HepG2 (cell line): ENCODE data around the gene GFRA3. TPM values are rescaled to one million over a fixed set of nuclear protein-coding genes. Genes with fewer than 3 reads are reported as not detected.

ENCODE experiments used
- ARHGAP35 ChIP-seq: sonication (generic); formaldehyde crosslinking; IDR thresholded peaks from 2 replicates; pipeline ENCODE4 v1.9.0; 2022; ENCODE audit warnings: mild to moderate bottlenecking, inconsistent platforms, moderate library complexity, missing genetic modification reagents, borderline replicate concordance
- CAMTA2 ChIP-seq: sonication (generic); formaldehyde crosslinking; IDR thresholded peaks from 2 replicates; pipeline ENCODE4 v1.4.0; 2020; ENCODE audit warnings: mild to moderate bottlenecking, missing genetic modification reagents, borderline replicate concordance
- FOSL1 ChIP-seq: sonication (generic); formaldehyde crosslinking; IDR thresholded peaks from 2 replicates; pipeline ENCODE4 v1.9.0; 2021; ENCODE audit warnings: missing genetic modification reagents, borderline replicate concordance
- HDAC2 ChIP-seq: sonication (generic); formaldehyde crosslinking; IDR thresholded peaks from 2 replicates; pipeline ENCODE4 v1.4.0; 2020; ENCODE audit warnings: missing genetic modification reagents
- HIVEP1 ChIP-seq: sonication (generic); formaldehyde crosslinking; IDR thresholded peaks from 2 replicates; pipeline ENCODE4 v1.4.0; 2020; ENCODE audit warnings: mild to moderate bottlenecking, missing genetic modification reagents
- HNRNPUL1 ChIP-seq: fragments of 200-400 bp; formaldehyde crosslinking; IDR thresholded peaks from 2 replicates; pipeline ENCODE4 v1.6.1; 2017; ENCODE audit warnings: low read depth, mild to moderate bottlenecking, low read length, moderate library complexity
- JUND ChIP-seq: sonication (generic); formaldehyde crosslinking; IDR thresholded peaks from 2 replicates; pipeline ENCODE4 v1.8.0; 2022; ENCODE audit warnings: mild to moderate bottlenecking, missing genetic modification reagents
- KDM3A ChIP-seq: IDR thresholded peaks from 2 replicates; pipeline ENCODE4 v1.6.1; 2018; ENCODE audit warnings: low read depth, missing compliant biosample characterization
- MAFG ChIP-seq: sonication (generic); formaldehyde crosslinking; IDR thresholded peaks from 2 replicates; pipeline ENCODE4 v1.5.1; 2020; ENCODE audit warnings: mild to moderate bottlenecking, missing genetic modification reagents
- MED13 ChIP-seq: sonication (generic); formaldehyde crosslinking; IDR thresholded peaks from 2 replicates; pipeline ENCODE4 v1.5.0; 2020; ENCODE audit warnings: missing genetic modification reagents
- MYNN ChIP-seq: sonication (generic); formaldehyde crosslinking; IDR thresholded peaks from 2 replicates; pipeline ENCODE4 v1.4.0; 2020; ENCODE audit warnings: mild to moderate bottlenecking, low read depth, missing genetic modification reagents
- NR2C2 ChIP-seq: sonication (generic); formaldehyde crosslinking; IDR thresholded peaks from 2 replicates; pipeline ENCODE4 v1.4.0; 2020; ENCODE audit warnings: missing genetic modification reagents, mild to moderate bottlenecking, moderate library complexity, borderline replicate concordance
- PHF20 ChIP-seq: sonication (generic); formaldehyde crosslinking; IDR thresholded peaks from 2 replicates; pipeline ENCODE4 v1.5.0; 2020; ENCODE audit warnings: mild to moderate bottlenecking, missing genetic modification reagents
- PRPF4 ChIP-seq: fragments of 200-400 bp; formaldehyde crosslinking; IDR thresholded peaks from 2 replicates; pipeline ENCODE4 v1.6.1; 2016; ENCODE audit warnings: low read length, low read depth; ENCODE audit not compliant: poor library complexity, severe bottlenecking
- RFXANK ChIP-seq: IDR thresholded peaks from 2 replicates; pipeline ENCODE4 v1.6.1; 2016
- TBP ChIP-seq: sonication (generic); formaldehyde crosslinking; IDR thresholded peaks from 2 replicates; pipeline ENCODE4 v1.5.0; 2020; ENCODE audit warnings: missing genetic modification reagents
- U2AF1 ChIP-seq: fragments of 200-400 bp; formaldehyde crosslinking; optimal IDR thresholded peaks from 2 replicates; pipeline ENCODE3; 2017; ENCODE audit warnings: mild to moderate bottlenecking, low read depth, low read length
- YY1 ChIP-seq: IDR thresholded peaks from 2 replicates; pipeline ENCODE4 v1.6.1; 2011; ENCODE audit warnings: low read length, low read depth, moderate library complexity, mild to moderate bottlenecking; ENCODE audit not compliant: insufficient read depth, insufficient replicate concordance
- ZFP36L2 ChIP-seq: sonication (generic); formaldehyde crosslinking; IDR thresholded peaks from 2 replicates; pipeline ENCODE4 v1.4.0; 2020; ENCODE audit warnings: missing genetic modification reagents
- ZNF10 ChIP-seq: sonication (generic); formaldehyde crosslinking; IDR thresholded peaks from 2 replicates; pipeline ENCODE4 v1.4.0; 2020; ENCODE audit warnings: mild to moderate bottlenecking, low read depth, missing genetic modification reagents, borderline replicate concordance
- ZNF225 ChIP-seq: sonication (generic); formaldehyde crosslinking; IDR thresholded peaks from 2 replicates; pipeline ENCODE4 v1.4.0; 2020; ENCODE audit warnings: mild to moderate bottlenecking, missing genetic modification reagents
- ZNF235 ChIP-seq: sonication (generic); formaldehyde crosslinking; IDR thresholded peaks from 2 replicates; pipeline ENCODE4 v1.8.1; 2023; ENCODE audit warnings: mild to moderate bottlenecking, missing genetic modification reagents, borderline replicate concordance
- ZNF264 ChIP-seq: sonication (generic); formaldehyde crosslinking; IDR thresholded peaks from 2 replicates; pipeline ENCODE4 v1.4.0; 2020; ENCODE audit warnings: missing genetic modification reagents
- ZNF556 ChIP-seq: sonication (generic); formaldehyde crosslinking; IDR thresholded peaks from 2 replicates; pipeline ENCODE4 v1.4.0; 2020; ENCODE audit warnings: mild to moderate bottlenecking, missing genetic modification reagents, borderline replicate concordance
- ZNF577 ChIP-seq: sonication (generic); formaldehyde crosslinking; IDR thresholded peaks from 2 replicates; pipeline ENCODE4 v1.4.0; 2020; ENCODE audit warnings: mild to moderate bottlenecking, low read depth, missing genetic modification reagents, borderline replicate concordance
- ZNF605 ChIP-seq: sonication (generic); formaldehyde crosslinking; IDR thresholded peaks from 2 replicates; pipeline ENCODE4 v1.8.0; 2022; ENCODE audit warnings: mild to moderate bottlenecking, missing genetic modification reagents
- ZNF619 ChIP-seq: sonication (generic); formaldehyde crosslinking; IDR thresholded peaks from 2 replicates; pipeline ENCODE4 v1.4.0; 2020; ENCODE audit warnings: mild to moderate bottlenecking, missing genetic modification reagents
- ZNF629 ChIP-seq: sonication (generic); formaldehyde crosslinking; conservative IDR thresholded peaks from 2 replicates; pipeline ENCODE4 v1.5.0; 2020; ENCODE audit warnings: missing genetic modification reagents
- ZNF749 ChIP-seq: sonication (generic); formaldehyde crosslinking; IDR thresholded peaks from 2 replicates; pipeline ENCODE4 v1.8.0; 2022; ENCODE audit warnings: mild to moderate bottlenecking, missing genetic modification reagents, moderate library complexity, borderline replicate concordance
- ZNF883 ChIP-seq: sonication (generic); formaldehyde crosslinking; IDR thresholded peaks from 2 replicates; pipeline ENCODE4 v1.5.1; 2020; ENCODE audit warnings: mild to moderate bottlenecking, missing genetic modification reagents; ENCODE audit errors: not compliant biosample characterization
- polyA plus RNA-seq, 8 experiments: library from polyadenylated mRNA; depleted of rRNA in 3 of 8; stranded (reverse) in 7 of 8; unstranded in 1 of 8; fragments of >200 nt; fragmentation: Illumina TruSeq in 4 of 8; extraction: Trizol in 4 of 8; gene quantifications; 2 replicates each; pipeline versions ENCODE4 v1.2.1 to v1.2.3, GENCODE V29; 2011 to 2016; ENCODE audit warnings: low read depth in 4 of 8, missing spikeins in 1 of 8, mixed read lengths in 1 of 8; ENCODE audit not compliant: insufficient read depth in 1 of 8
- total RNA-seq, 5 experiments: library from RNA; depleted of rRNA; stranded (reverse); fragments of >200 nt; fragmentation: Illumina TruSeq; extraction: Trizol; gene quantifications; 2 replicates each; pipeline ENCODE4 v1.2.3, GENCODE V29; 2016; ENCODE audit warnings: low read depth in 1 of 5
- TF ChIP-seq, protein P1 (sequence below): sonication (generic); formaldehyde crosslinking; IDR thresholded peaks from 2 replicates; pipeline ENCODE4 v1.4.0; 2020; ENCODE audit warnings: missing genetic modification reagents, low read depth, mild to moderate bottlenecking, borderline replicate concordance

GFRA3 gene
- total and polyA plus RNA-seq, 2 of the 13 experiments (the other 11 are each of a cell fraction or from before 2014, with no cell fraction given), result 0.27 to 0.30 TPM

DNA sequence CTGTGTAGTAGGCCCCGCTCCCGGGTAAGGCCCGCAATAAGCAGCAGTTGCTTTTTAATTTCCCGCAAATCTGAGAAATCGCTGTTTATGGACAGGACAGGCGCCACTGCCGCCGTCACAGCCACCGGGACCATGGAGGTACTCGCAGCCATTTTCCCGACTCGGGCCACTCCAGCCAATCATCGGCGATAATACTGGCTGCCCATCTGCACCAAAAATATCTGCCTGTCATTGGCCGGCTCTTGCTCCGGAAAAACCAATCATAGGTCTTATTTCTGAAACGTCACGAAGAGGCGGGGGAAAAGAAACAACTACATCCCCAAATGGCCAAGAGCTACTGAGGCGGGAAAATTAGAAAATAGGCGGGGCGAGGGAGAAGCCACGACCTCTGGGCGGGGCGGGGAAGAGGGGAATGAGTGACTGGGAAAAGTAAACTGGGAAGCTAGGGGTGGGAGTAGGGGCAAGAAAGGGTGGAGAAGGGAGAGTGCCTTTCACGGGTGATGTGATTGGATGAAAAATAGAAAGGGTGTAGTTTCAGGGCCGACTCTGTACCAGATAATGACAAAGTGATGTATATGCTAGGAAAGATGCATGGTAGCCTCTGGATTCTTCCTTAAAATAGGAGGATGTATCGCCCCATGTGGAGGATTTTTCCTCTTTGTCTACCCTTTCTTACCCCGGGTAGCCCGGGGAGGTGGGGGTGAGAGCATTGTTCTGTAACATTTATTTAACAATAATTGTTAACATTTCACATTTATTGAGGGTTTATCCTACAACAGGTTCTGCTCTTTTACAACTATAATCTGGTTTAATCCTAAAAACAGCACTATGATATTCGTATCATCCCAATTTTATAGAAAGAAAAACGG lies 61.0 kb downstream of the GFRA3 start, which contains the start of gene CDC23 (continued):
- TF ChIP-seq JUND (no peak), ZNF619 (CRISPR knock-in tag) (0 out of 2 replicates have a peak, but pooled peaks have one; percentile 47), ZNF264 (CRISPR knock-in tag) (peak; percentile 43; the same call in 1 of the 2 replicates), ZNF577 (CRISPR knock-in tag) (no peak), PRPF4 (no peak), HIVEP1 (CRISPR knock-in tag) (peak; percentile 56; the same call in 1 of the 2 replicates), ZNF749 (no peak), ARHGAP35 (no peak), FOSL1 (CRISPR knock-in tag) (no peak), ZNF629 (no peak), U2AF1 (no peak), CAMTA2 (CRISPR knock-in tag) (no peak), MAFG (CRISPR knock-in tag) (no peak), ZNF235 (CRISPR knock-in tag) (no peak), ZNF10 (CRISPR knock-in tag) (no peak), ZFP36L2 (CRISPR knock-in tag) (no peak), TBP (CRISPR knock-in tag) (no peak), MED13 (CRISPR knock-in tag) (no peak), HDAC2 (CRISPR knock-in tag) (peak; percentile 54; the same call in 1 of the 2 replicates), YY1 (peak; percentile 96), KDM3A (CRISPR knock-in tag) (no peak), PHF20 (CRISPR knock-in tag) (peak; percentile 89), MYNN (no peak), HNRNPUL1 (no peak), ZNF883 (CRISPR knock-in tag) (no peak), RFXANK (0 out of 2 replicates have a peak, but pooled peaks have one; percentile 24), ZNF556 (no peak), NR2C2 (CRISPR knock-in tag) (peak; percentile 55; the same call in 1 of the 2 replicates), ZNF605 (peak; percentile 87), ZNF225 (CRISPR knock-in tag) (peak; percentile 62; the same call in 1 of the 2 replicates)
- TF ChIP-seq, protein P1, sequence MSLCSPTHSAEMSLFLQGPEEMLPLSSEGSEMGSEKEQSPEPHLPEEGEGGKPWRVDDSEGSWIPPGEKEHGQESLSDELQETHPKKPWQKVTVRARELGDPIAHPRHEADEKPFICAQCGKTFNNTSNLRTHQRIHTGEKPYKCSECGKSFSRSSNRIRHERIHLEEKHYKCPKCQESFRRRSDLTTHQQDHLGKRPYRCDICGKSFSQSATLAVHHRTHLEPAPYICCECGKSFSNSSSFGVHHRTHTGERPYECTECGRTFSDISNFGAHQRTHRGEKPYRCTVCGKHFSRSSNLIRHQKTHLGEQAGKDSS, result no peak
